ENCODE results near the gene ESPNL.
A peak's percentile ranks its signal among the peaks of the same experiment; 100 is the strongest.

- no peak for TF ChIP-seq CTCF (IDR thresholded peaks at IDR 0.05)
- peak; percentile 75 for TF ChIP-seq TCF7L2 (IDR thresholded peaks at IDR 0.05; ENCODE audit: low read depth, low read length)
- TF ChIP-seq POLR2AphosphoS5 (IDR thresholded peaks at IDR 0.05; ENCODE audit: low read depth, low read length), result peak; percentile 77; the same call in 1 of the 2 replicates
- 0 out of 2 replicates have a peak, but pooled peaks have one; percentile 12 for TF ChIP-seq SIN3A (IDR thresholded peaks at IDR 0.05; ENCODE audit: borderline replicate concordance, insufficient read depth, low read depth, low read length)
- TF ChIP-seq REST (IDR thresholded peaks at IDR 0.05; ENCODE audit: insufficient read depth in 1 of 2, low read depth in 2 of 2, low read length in 1 of 2), result peak in 1 of 2 experiments; percentile 7; a peak in 1 of 4 replicates
Observed at GRCh38 chr2:238060542-238061314, 39.4 kb upstream of the ESPNL start, which contains the start of gene SCLY.

Measured in Panc1 (cell line).